Measurements from ENCODE around the gene DTX4.

Gene DTX4

GRCh38 chr11:59173080-59173963 lies 1.4 kb downstream of the DTX4 start:
- 0% methylated on average over 37 of the region's 37 CpGs for WGBS, 2 experiments
- Histone ChIP-seq H3K4me1 (ENCODE audit: control insufficient read depth, insufficient read depth, low read length) (peaks cover 24% of the 10 kb centered on the region), H3K27ac (ENCODE audit: insufficient read depth, low read depth, low read length, poor library complexity, severe bottlenecking) (peak overlapping the region; percentile 86), H3K27me3 (ENCODE audit: control insufficient read depth, insufficient read depth, low read length, poor library complexity, severe bottlenecking) (no peaks in the 10 kb centered on the region), H3K4me3 (ENCODE audit: insufficient read depth, low read depth, low read length) (peak overlapping the region; percentile 69), H3K36me3 (ENCODE audit: control insufficient read depth, insufficient read depth, low read length) (peaks cover 21% of the 10 kb centered on the region), H3K9me3 (ENCODE audit: control insufficient read depth, low read length) (no peaks in the 10 kb centered on the region)

GRCh38 chr11:59173964-59174663 lies 2.2 kb downstream of the DTX4 start:
- Histone ChIP-seq H3K4me3 (ENCODE audit: insufficient read depth, low read depth, low read length) (peak overlapping the region; percentile 69), H3K4me1 (ENCODE audit: control insufficient read depth, insufficient read depth, low read length) (peaks cover 24% of the 10 kb centered on the region)

GRCh38 chr11:59174664-59175033 lies 2.7 kb downstream of the DTX4 start:
- Histone ChIP-seq H3K27me3 (ENCODE audit: control insufficient read depth, insufficient read depth, low read length, poor library complexity, severe bottlenecking) (no peaks in the 10 kb centered on the region), H3K9me3 (ENCODE audit: control insufficient read depth, low read length) (no peaks in the 10 kb centered on the region), H3K4me3 (ENCODE audit: insufficient read depth, low read depth, low read length) (peak overlapping the region; percentile 69), H3K4me1 (ENCODE audit: control insufficient read depth, insufficient read depth, low read length) (peaks cover 24% of the 10 kb centered on the region), H3K36me3 (ENCODE audit: control insufficient read depth, insufficient read depth, low read length) (peaks cover 27% of the 10 kb centered on the region), H3K27ac (ENCODE audit: insufficient read depth, low read depth, low read length, poor library complexity, severe bottlenecking) (peak overlapping the region; percentile 86)
- 68 to 69% methylated on average over 7 of the region's 7 CpGs for WGBS, 2 experiments

More at GRCh38 chr11:59173964-59174663, 2.2 kb downstream of the DTX4 start:
- WGBS, 2 experiments, result 6 to 9% methylated on average over 7 of the region's 7 CpGs
- Histone ChIP-seq H3K27ac (ENCODE audit: insufficient read depth, low read depth, low read length, poor library complexity, severe bottlenecking) (peak overlapping the region; percentile 86), H3K9me3 (ENCODE audit: control insufficient read depth, low read length) (no peaks in the 10 kb centered on the region), H3K36me3 (ENCODE audit: control insufficient read depth, insufficient read depth, low read length) (peaks cover 27% of the 10 kb centered on the region), H3K27me3 (ENCODE audit: control insufficient read depth, insufficient read depth, low read length, poor library complexity, severe bottlenecking) (no peaks in the 10 kb centered on the region)

GRCh38 chr11:59175091-59175501 lies 3.2 kb downstream of the DTX4 start:
- peak overlapping the region; percentile 86 for H3K27ac ChIP-seq (ENCODE audit: insufficient read depth, low read depth, low read length, poor library complexity, severe bottlenecking)

GRCh38 chr11:59176330-59176729 lies 4.4 kb downstream of the DTX4 start:
- Histone ChIP-seq H3K36me3 (ENCODE audit: control insufficient read depth, insufficient read depth, low read length) (peaks cover 29% of the 10 kb centered on the region), H3K4me1 (ENCODE audit: control insufficient read depth, insufficient read depth, low read length) (peaks cover 19% of the 10 kb centered on the region), H3K27me3 (ENCODE audit: control insufficient read depth, insufficient read depth, low read length, poor library complexity, severe bottlenecking) (no peaks in the 10 kb centered on the region), H3K27ac (ENCODE audit: insufficient read depth, low read depth, low read length, poor library complexity, severe bottlenecking) (no peak overlapping the region), H3K9me3 (ENCODE audit: control insufficient read depth, low read length) (no peaks in the 10 kb centered on the region), H3K4me3 (ENCODE audit: insufficient read depth, low read depth, low read length) (no peak overlapping the region)
- WGBS, 2 experiments, result 97 to 98% methylated on average over 7 of the region's 7 CpGs

More at GRCh38 chr11:59175091-59175501, 3.2 kb downstream of the DTX4 start:
- H3K4me3 ChIP-seq (ENCODE audit: insufficient read depth, low read depth, low read length), result peak overlapping the region; percentile 69
- H3K4me1 ChIP-seq (ENCODE audit: control insufficient read depth, insufficient read depth, low read length), result peaks cover 24% of the 10 kb centered on the region
- no peaks in the 10 kb centered on the region for H3K27me3 ChIP-seq (ENCODE audit: control insufficient read depth, insufficient read depth, low read length, poor library complexity, severe bottlenecking)
- no peaks in the 10 kb centered on the region for H3K9me3 ChIP-seq (ENCODE audit: control insufficient read depth, low read length)
- peaks cover 27% of the 10 kb centered on the region for H3K36me3 ChIP-seq (ENCODE audit: control insufficient read depth, insufficient read depth, low read length)
- WGBS, 2 experiments, result 20 to 23% methylated on average over 4 of the region's 4 CpGs

- Histone ChIP-seq H3K27me3 (ENCODE audit: control insufficient read depth, insufficient read depth, low read length, poor library complexity, severe bottlenecking) (no peaks in the 10 kb centered on the region), H3K9me3 (ENCODE audit: control insufficient read depth, low read length) (no peaks in the 10 kb centered on the region), H3K4me3 (ENCODE audit: insufficient read depth, low read depth, low read length) (no peak overlapping the region), H3K27ac (ENCODE audit: insufficient read depth, low read depth, low read length, poor library complexity, severe bottlenecking) (no peak overlapping the region), H3K36me3 (ENCODE audit: control insufficient read depth, insufficient read depth, low read length) (peaks cover 46% of the 10 kb centered on the region), H3K4me1 (ENCODE audit: control insufficient read depth, insufficient read depth, low read length) (peaks cover 23% of the 10 kb centered on the region)
These were observed 6.5 kb downstream of the DTX4 start for GRCh38 chr11:59178402-59178801.

GRCh38 chr11:59179121-59179520 lies 7.2 kb downstream of the DTX4 start:
- Histone ChIP-seq H3K9me3 (ENCODE audit: control insufficient read depth, low read length) (no peaks in the 10 kb centered on the region), H3K36me3 (ENCODE audit: control insufficient read depth, insufficient read depth, low read length) (peaks cover 51% of the 10 kb centered on the region), H3K27me3 (ENCODE audit: control insufficient read depth, insufficient read depth, low read length, poor library complexity, severe bottlenecking) (no peaks in the 10 kb centered on the region), H3K4me1 (ENCODE audit: control insufficient read depth, insufficient read depth, low read length) (peaks cover 29% of the 10 kb centered on the region), H3K27ac (ENCODE audit: insufficient read depth, low read depth, low read length, poor library complexity, severe bottlenecking) (no peak overlapping the region), H3K4me3 (ENCODE audit: insufficient read depth, low read depth, low read length) (no peak overlapping the region)
- 93 to 94% methylated on average over 2 of the region's 2 CpGs for WGBS, 2 experiments

- Histone ChIP-seq H3K4me1 (ENCODE audit: control insufficient read depth, insufficient read depth, low read length) (peaks cover 33% of the 10 kb centered on the region), H3K36me3 (ENCODE audit: control insufficient read depth, insufficient read depth, low read length) (peaks cover 51% of the 10 kb centered on the region), H3K27ac (ENCODE audit: insufficient read depth, low read depth, low read length, poor library complexity, severe bottlenecking) (peak overlapping the region; percentile 56), H3K9me3 (ENCODE audit: control insufficient read depth, low read length) (no peaks in the 10 kb centered on the region), H3K27me3 (ENCODE audit: control insufficient read depth, insufficient read depth, low read length, poor library complexity, severe bottlenecking) (no peaks in the 10 kb centered on the region), H3K4me3 (ENCODE audit: insufficient read depth, low read depth, low read length) (no peak overlapping the region)
- WGBS, 2 experiments, result 40 to 44% methylated on average over 2 of the region's 2 CpGs
These were observed 8.3 kb downstream of the DTX4 start for GRCh38 chr11:59180168-59180776.

GRCh38 chr11:59180907-59181306 lies 9.0 kb downstream of the DTX4 start:
- H3K27ac ChIP-seq (ENCODE audit: insufficient read depth, low read depth, low read length, poor library complexity, severe bottlenecking), result peak overlapping the region; percentile 52
- H3K9me3 ChIP-seq (ENCODE audit: control insufficient read depth, low read length), result no peaks in the 10 kb centered on the region
- 80 to 100% methylated on average over 1 to 2 of the region's 2 CpGs for WGBS, 2 experiments
- H3K36me3 ChIP-seq (ENCODE audit: control insufficient read depth, insufficient read depth, low read length), result peaks cover 48% of the 10 kb centered on the region
- peaks cover 33% of the 10 kb centered on the region for H3K4me1 ChIP-seq (ENCODE audit: control insufficient read depth, insufficient read depth, low read length)
- no peak overlapping the region for H3K4me3 ChIP-seq (ENCODE audit: insufficient read depth, low read depth, low read length)
- H3K27me3 ChIP-seq (ENCODE audit: control insufficient read depth, insufficient read depth, low read length, poor library complexity, severe bottlenecking), result no peaks in the 10 kb centered on the region
